Fibroblast of lung (primary cell): ENCODE results near the gene ZNF609.

Experiments used
- EZH2 ChIP-seq: IDR thresholded peaks from 2 replicates; pipeline ENCODE4 v1.5.1; 2012; ENCODE audit warnings: low read length, control low read depth, mild to moderate bottlenecking; ENCODE audit errors: missing control alignments
- TF ChIP-seq, protein P1 (sequence below), 2 donors: IDR thresholded peaks in 1 of 2; conservative IDR thresholded peaks in 1 of 2; 1 replicate in 1 of 2; 2 replicates in 1 of 2; pipeline ENCODE4 v1.5.1; 2011 to 2012; ENCODE audit warnings: low read length in 2 of 2, control low read depth in 1 of 2, inconsistent platforms in 1 of 2, low read depth in 1 of 2, mild to moderate bottlenecking in 1 of 2

DNA sequence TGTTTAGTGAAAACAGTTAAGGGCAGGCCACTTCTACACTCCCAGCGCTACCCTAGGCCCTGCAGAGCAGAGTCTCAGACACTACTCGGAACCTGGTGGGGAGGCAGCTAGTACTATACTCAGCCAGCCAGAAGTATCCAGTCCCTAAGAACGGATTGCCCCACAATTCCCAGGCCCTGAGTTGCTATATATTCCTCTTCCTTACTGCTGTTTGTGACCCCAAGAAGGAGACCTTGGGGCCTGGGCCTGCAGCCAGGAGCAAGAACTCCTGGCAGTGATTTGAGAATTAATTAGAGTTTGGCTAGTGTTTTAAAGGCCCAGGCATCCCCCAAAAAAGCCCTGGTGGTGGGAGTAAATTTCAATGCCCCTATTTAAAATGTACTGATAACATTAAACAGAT is 227.3 kb downstream of the ZNF609 start:
- TF ChIP-seq, protein P1, sequence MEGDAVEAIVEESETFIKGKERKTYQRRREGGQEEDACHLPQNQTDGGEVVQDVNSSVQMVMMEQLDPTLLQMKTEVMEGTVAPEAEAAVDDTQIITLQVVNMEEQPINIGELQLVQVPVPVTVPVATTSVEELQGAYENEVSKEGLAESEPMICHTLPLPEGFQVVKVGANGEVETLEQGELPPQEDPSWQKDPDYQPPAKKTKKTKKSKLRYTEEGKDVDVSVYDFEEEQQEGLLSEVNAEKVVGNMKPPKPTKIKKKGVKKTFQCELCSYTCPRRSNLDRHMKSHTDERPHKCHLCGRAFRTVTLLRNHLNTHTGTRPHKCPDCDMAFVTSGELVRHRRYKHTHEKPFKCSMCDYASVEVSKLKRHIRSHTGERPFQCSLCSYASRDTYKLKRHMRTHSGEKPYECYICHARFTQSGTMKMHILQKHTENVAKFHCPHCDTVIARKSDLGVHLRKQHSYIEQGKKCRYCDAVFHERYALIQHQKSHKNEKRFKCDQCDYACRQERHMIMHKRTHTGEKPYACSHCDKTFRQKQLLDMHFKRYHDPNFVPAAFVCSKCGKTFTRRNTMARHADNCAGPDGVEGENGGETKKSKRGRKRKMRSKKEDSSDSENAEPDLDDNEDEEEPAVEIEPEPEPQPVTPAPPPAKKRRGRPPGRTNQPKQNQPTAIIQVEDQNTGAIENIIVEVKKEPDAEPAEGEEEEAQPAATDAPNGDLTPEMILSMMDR (conservative IDR thresholded peaks at IDR 0.05 in 1 of 2, IDR thresholded peaks at IDR 0.05 in 1 of 2; ENCODE audit: low read depth in 1 of 2, low read length in 2 of 2) = no peak
- TF ChIP-seq EZH2 = no peak
